ENCODE data around the gene TMPRSS2. TPM values are rescaled to one million over a fixed set of nuclear protein-coding genes. Genes with fewer than 3 reads are reported as not detected.

TMPRSS2 gene
- total RNA-seq, 1 experiment from 2014 or later, result not detected

DNA sequence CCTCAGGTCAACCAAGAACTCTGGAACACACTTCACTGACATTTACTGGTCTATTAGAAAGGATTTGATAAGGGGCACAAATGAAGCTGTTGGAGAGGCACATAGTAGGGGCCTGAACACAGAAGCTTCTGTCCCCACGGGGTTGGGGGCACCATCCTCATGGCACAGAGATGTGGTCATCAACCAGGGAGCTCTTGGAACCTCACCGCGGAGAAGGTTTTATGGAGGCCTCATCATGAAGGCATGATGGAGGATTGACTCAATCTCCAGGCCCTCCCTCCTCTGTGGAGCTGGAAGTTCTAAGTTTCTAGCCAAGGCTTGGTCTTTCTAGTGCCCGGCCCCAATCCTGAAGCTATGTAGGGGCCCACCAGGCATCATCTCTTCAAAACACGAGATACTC is 58.3 kb downstream of the TMPRSS2 start:
- no peak for DNase-seq (ENCODE audit: low spot score)

DNA sequence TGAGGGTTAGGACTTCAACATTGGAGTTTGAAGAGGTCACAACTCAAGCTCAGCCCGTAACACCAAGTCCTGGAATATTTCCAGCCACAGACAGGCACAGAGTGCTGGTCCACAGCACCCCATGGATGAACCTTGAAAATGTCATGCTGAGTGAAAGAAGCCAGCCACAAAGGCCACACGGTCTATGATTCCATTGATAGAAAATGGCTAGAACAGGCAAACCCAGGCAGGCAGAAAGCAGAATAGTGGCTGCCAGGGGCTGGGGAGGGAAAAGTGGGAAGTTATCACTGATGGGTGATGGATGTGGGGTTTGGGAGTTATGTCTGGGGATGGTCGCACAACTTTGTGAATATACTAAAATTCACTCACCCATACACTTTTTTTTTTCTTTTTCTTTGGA is 60.6 kb downstream of the TMPRSS2 start:
- no peak for DNase-seq (ENCODE audit: low spot score)

DNA sequence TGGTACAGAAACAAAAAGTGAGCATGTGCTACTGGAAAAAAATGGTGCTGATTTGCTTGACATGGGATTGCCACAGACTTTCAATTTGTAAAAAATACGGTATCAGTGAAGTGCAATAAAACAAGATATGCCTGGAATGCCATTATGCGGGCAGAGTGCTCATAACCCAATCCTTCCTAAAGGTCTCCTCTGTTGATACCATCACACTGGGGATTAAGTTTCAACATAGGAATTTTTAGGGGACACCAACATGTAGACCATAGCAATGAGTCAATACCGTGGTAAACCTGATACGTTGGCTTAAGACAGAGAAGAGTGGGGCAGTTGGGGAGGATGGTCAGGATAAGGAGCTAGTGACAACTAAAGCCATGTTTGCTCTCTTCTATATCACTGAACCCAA is 61.4 kb downstream of the TMPRSS2 start:
- no peak for DNase-seq (ENCODE audit: low spot score)

DNA sequence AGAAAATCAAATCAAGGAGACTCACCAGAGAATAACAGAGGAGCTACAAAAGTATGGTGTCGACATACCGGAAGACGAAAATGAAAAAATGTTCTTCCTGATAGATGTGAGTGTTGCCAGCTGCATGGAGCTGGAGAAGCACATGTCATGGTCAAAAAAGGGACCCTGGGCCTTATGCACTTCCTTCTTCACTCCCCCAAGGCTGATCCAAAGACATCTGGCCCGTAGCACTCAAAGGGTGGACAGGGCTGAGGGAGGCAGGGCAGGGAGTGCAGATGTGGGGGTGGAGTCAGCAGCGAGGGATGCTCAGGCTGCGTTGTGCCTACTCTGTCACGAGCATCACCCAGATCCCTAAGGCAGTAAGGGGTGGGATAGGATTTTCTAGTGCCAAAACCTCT is 62.5 kb downstream of the TMPRSS2 start:
- DNase-seq (ENCODE audit: low spot score), result no peak

DNA sequence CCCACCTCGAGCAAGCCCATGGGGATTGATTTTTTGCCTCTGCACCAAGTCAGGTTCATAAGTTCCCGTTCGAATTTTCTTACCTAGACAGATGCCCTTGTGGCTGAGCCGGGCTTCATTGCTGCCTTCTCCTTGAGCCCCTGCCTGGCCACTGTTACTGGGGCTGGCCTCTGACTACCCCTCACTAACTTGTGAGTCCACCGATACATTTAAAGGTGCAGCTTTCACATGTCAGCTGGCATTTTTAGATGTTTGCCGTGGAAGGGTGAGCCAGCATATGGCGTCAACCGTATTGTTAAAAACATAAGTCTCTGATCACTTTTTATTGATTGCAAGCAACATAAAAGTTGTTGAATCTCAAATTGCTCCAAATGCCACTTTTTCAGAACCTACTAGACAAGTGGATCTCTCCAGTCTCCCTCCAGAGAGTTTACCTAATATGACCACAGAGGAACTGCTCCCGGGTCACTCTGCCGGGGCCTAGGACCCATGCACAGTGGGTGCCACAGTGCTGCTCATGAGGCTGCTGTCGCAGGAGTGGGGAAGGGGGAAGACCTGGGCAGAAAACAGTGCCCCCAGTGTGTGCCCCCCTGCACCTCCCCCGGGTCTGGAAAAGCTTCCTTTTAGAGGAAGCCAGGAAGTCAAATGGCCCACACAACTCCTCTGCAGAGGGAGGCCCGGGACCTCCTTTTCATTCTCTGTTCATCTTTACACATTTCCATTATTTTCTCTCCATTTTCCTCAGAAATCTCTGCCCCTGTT is 63.1 kb downstream of the TMPRSS2 start:
- no peak for DNase-seq (ENCODE audit: low spot score)

DNA sequence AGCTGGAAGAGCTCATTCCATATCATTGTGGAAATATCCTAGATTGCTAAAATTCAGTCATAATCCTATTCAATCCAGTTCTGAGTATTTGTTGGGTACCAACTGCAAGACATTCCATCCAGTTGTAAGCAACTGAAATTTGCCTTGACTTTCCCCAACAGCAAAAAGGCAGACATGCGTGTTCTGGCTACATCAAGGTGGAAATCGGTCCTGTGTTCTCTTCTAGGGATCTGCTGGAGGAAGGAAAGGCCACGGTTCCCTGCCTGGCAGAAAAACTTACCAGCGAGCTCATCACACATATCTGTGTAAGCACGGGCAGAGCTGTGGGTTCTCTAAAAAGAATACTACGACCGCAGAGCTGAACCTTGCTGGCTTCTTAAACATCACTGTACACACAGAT is 64.4 kb downstream of the TMPRSS2 start:
- no peak for DNase-seq (ENCODE audit: low spot score)

DNA sequence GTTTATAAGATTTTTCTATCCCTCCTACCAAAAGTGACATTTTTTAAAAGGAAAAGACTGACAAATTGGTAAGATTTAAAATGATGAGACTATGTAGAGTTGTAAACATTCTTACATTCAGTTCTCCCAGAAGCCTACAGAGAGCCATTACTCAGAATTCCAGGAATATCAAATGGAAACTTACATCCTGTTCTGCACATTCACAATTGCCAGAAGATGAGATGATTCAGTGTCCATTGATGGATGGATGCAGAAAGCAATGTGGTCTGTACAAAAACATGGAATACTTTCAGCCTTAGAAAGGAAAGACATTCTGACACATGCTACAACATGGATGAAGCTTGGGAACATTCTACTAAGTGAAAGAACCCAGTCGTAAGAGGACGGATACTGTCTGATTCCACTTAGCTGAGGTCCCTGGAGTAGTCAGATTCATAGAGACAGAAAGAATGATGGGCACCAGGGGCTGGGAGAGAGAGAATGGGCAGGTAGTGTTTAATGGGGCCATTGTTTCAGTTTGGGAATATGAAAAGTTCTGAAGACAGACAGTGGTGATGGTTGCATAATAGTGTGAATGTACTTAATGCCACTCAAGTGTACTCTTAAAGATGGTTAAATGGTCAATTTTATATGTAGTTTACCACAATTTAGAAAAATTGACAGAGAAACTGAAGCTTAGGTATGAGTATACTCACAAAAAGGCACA is 65.3 kb downstream of the TMPRSS2 start:
- no peak for DNase-seq (ENCODE audit: low spot score)

DNA sequence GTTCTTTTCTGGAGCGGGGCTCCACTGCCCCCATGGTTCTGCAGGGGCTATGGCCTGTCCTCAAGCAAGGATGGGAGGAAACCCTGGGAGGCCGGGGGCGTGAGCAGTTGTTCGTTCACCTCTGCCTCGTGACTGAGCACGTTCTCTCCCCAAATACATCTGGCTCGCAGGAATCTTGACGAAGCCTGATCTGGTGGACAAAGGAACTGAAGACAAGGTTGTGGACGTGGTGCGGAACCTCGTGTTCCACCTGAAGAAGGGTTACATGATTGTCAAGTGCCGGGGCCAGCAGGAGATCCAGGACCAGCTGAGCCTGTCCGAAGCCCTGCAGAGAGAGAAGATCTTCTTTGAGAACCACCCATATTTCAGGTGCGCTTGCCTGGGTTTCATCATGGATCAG is 66.4 kb downstream of the TMPRSS2 start:
- DNase-seq (ENCODE audit: low spot score), result no peak

DNA sequence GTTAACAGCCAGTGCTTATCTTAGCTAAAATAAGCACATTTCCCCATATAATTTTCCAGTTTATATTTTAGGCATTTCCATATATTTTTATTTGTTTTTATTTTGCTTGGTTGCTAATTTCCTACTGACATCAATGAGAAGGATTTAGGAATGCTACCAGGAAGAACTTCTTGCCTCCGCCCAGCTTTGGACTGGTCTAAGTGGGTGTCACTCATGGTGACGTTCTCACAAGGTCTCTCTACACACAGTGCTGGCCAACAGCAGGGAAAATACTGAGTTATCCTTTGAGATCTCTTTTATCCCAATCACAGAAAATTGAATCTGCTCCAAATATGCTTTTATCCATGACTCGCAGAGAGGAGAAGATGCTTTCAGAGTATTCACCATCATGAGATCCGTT is 68.7 kb downstream of the TMPRSS2 start:
- DNase-seq (ENCODE audit: low spot score), result no peak

DNA sequence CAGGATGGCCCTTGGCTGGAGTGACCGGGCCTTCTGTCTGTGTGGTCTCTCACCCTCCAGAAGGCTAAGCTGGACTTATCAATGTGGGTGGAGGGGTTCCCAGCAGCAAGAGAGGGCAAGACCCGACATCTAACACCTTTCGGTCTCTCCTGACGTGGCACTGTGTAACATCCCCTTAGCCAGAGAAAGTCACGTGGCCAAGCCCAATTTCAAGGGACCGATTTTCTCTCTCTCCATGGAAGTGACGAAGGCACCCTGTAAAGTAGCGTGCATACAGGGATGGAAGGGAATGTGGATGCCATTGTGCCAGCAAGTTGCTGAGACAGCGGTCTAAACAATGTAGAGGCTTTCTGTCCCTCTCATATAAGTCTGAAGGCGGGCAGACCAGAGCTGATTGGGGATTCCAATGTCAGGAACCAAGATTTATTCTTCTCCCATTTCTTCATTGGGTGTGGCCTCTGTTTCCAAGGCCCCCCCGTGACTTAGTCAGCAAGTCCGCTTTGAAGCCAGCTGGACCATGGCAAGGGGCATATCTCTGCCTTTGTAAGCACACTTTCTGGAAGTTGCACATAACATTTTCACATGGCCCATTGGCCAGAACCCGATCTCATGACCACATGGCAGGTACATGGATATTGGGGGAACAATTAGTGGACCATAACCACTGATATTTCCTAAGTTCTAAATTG is 69.4 kb downstream of the TMPRSS2 start:
- DNase-seq (ENCODE audit: low spot score), result no peak

DNA sequence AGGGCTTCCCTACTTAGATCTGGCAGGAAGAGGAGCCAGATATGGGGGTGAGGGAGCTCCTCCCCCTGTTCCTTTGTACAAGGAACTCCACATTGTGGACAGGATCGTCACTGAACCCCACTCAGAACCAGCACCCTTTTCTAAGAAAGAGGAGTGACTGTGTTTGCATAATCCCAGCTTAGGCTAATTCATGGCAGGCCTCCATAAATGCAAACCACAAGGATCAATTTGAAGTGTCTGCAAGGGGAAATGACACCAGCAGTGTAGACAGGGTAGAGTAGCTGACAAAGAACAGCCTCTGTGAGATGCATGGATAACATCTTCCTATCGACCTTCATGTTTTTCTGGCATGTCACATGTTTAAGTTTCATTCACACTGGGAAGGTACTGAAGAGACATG is 70.2 kb downstream of the TMPRSS2 start:
- no peak for DNase-seq (ENCODE audit: low spot score)

DNA sequence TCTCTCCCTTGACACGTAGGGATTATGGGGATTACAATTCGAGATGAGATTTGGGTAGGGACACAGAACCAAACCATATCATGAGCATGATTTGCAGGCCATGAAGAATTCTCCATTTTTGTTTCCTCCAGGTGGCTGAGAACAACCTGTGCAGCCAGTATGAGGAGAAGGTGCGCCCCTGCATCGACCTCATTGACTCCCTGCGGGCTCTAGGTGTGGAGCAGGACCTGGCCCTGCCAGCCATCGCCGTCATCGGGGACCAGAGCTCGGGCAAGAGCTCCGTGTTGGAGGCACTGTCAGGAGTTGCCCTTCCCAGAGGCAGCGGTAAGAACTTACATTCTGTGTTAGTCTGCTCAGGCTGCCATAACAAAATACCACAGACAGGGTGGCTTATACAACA is 72.3 kb downstream of the TMPRSS2 start:
- no peak for DNase-seq (ENCODE audit: low spot score)

DNA sequence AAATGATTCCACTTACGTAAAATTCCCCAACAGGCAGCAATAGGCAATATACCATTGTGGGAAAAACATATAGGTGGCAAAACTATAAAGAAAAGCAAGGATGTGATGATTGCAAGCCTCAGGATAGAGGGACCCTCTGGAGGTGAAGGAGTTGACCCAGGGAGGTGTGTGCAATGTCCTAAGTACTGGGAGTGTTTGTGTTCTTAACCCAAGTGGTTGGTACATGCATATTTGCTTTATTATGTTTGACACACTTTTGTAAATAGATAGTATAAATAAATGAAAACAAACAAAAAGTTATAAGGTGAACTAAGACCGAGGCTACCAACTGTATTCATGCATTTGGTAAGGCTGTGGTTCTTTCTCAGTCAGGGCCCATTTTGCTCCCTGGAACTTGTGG is 74.4 kb downstream of the TMPRSS2 start:
- no peak for DNase-seq (ENCODE audit: low spot score)

DNA sequence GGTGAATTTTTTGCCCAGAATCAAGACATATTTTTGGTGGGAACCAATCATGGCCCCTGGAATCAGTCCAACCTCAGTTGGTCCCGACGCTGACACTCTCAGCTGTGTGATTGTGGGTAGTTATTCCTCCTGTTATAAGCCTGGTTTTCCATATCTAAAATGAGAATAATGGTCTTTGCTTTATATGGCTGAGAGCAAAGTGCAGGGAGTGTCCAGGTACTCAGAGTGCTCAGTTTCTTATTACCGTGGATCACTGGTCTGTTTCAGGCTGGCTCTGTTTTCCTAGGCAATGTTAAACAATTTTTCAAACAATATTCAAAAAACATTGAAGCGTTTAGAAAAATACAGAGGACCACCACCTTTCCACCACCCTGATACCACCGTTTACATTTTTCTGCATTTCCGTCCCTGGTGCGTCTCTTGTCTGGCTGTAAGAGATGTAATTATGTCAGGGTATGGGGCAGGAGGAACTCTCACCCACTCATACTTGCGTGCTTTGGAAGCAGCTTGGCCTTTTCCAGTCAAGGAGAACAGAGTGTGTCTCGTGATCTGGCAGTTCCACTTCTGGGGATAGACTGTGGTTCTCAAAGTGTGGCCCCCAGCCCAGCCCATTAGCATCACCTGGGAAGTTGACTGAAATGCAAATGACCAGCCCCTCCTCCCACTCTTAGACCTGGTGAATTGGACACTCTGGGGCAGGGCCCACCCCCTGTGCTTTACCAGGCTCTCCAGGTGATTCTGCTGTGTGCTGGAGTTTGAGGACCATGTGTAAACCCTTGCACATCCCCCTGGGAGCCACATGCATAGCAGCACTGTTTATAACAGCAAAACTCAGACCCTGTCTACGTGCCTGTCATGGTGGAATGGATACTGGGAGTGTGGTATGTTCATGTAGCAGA is 75.1 kb downstream of the TMPRSS2 start:
- DNase-seq (ENCODE audit: low spot score), result no peak

DNA sequence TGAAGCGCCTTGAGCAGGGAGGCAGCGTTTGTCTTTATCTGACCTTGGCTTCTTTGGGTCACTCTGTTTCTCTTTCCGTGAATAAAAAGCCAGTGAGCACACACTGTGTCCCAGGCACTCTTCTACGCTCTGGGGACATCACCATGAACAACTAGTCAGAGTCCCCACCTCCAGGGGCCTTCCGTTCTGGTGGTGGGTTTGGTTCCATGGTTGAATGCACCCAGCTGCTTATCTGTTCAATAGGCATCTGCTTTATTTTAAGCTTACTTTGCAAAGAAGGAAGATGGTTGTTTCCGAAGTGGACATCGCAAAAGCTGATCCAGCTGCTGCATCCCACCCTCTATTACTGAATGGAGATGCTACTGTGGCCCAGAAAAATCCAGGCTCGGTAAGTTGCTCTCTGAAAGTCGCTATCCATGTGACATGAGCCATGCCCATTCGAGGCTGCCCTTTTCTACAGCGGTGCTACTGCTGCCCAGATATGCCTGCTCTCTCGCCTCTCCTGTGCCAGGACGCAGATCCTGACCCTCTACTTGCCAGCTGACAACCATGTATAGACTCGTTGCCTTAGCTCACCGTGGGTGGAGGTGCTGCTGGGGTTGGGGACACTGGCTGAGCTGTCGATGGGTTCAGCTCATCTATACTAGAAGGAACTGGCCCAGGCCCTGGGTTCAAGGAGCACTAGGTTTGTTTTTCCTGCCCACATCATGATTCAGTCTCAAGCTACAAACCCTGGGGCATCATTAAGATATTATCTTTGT is 76.0 kb downstream of the TMPRSS2 start:
- DNase-seq (ENCODE audit: low spot score), result no peak

DNA sequence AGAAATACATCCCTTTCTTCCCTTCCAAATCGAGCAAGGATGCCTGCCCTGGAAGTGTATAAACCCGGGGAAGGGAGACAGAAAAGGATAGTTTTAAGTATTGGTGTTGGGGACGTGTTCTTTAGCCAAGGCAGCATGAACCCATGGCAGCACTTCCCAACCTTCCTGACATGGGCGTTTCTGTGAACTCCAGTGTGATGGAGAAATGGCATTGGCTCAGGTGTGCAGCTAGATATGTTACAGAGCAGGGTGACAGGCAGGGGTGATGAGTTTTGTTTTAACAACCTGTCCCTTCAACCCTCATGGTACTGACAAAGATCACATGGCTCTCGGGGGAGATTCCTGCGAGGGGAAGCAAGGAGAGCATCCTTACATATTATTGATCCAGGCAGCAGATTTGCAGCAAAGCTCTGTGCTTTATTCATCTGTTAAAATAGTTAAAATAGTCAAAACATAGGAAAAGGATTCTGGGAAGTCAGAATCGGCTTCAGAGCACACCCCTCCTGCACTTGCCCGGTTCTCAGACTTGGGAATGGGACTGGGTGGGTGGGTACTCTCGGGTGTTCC is 78.0 kb downstream of the TMPRSS2 start:
- DNase-seq (ENCODE audit: low spot score), result no peak

DNA sequence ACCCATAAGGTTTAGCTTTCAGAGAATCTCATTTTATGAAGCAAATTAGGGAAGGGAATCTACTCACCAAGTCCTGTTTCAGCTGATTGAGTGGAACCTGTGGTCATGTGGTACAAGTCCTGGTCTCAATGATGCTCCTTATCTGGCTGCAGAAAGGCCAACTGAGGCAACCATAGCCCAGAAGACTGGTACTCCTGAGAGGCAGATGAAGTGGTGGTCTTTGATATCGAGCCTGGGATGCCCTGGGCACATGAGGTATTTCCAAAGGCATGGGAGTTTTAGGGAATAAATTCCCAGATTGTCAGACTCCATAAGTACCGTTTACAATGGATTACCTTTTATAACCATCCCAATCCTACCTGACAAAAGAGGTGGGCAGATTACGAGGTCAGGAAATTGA is 78.7 kb downstream of the TMPRSS2 start:
- DNase-seq (ENCODE audit: low spot score), result no peak

DNA sequence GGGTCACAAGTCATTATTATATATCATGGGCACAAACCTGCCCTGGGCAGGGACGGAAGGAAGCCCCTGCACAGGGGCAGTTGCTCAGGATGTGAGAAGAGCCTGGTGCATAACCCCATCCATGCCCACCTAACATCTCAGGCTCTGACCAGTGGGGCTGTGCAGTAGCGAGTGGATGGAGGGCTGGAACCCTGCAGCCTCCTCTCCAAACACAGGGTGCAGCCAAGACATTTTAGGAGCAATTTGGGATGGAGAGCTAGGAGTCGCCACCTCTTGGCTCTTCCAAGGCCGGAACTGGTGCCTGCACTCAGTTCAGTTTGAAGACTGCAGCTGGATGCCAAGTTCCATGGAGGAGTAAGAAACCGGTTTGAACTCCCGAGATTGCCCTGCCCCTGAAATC is 79.1 kb downstream of the TMPRSS2 start:
- DNase-seq (ENCODE audit: low spot score), result no peak

DNA sequence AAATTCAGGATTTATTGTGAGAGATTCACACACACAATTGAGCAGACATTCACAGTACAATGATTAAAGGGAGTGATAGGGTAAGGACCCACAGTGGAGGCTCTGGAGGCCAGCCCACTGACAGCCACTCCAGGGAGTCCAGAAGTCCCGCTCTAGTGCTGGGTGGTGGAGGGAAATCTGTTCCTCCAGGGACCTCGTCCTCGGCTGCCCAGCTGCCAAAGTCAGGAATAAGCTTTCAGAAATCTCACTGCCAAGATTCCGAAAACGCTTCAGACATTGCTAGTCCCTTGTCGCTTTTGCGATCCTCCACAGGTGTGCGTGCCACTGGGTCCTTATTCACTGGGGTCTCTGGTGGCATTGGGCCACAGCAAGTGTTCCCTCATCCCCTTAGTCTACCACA is 79.6 kb downstream of the TMPRSS2 start:
- no peak for DNase-seq (ENCODE audit: low spot score)

DNA sequence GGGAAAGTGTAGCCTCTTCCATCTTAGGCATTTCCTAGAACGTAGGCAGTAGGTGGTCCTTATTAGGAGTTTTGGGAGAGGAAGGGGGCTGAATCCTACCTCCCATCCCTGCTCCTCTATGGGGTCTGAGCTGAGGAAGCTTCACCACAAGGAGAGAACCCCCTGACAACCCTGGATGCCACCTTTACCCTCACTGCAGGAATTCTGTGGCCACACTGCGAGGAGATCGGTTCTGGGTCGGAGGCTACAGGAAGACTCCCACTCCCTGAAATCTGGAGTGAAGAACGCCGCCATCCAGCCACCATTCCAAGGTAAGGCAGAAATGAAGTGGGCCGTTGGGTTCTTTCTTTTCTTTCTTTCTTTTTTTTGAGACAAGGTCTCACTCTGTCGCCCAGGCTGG is 80.4 kb downstream of the TMPRSS2 start:
- no peak for DNase-seq (ENCODE audit: low spot score)

All from A172 (cell line).